SK-N-SH treated with all-trans-retinoic acid at 6 μM for 48 hours (cell line): ENCODE data around the gene RPS8.

ENCODE experiments used
- ARNTL ChIP-seq: fragments of 450-650 bp; formaldehyde crosslinking; IDR thresholded peaks from 2 replicates; pipeline ENCODE4 v1.5.0; 2020; ENCODE audit warnings: low read depth, mild to moderate bottlenecking, moderate library complexity, borderline replicate concordance
- CSDC2 ChIP-seq: fragments of 250-450 bp; sonication (Bioruptor Pico); IDR thresholded peaks from 2 replicates; pipeline ENCODE4 v1.5.0; 2020; ENCODE audit warnings: mild to moderate bottlenecking, moderate library complexity
- OSR1 ChIP-seq: fragments of 250-450 bp; sonication (Bioruptor Pico); IDR thresholded peaks from 2 replicates; pipeline ENCODE4 v1.8.0; 2022; ENCODE audit warnings: moderate library complexity, mild to moderate bottlenecking, inconsistent platforms
- PATZ1 ChIP-seq: fragments of 250-450 bp; sonication (Bioruptor Pico); IDR thresholded peaks from 2 replicates; pipeline ENCODE4 v1.8.0; 2020; ENCODE audit warnings: mild to moderate bottlenecking, moderate library complexity, borderline replicate concordance
- PPARA ChIP-seq: fragments of 250-450 bp; sonication (Bioruptor Pico); IDR thresholded peaks from 2 replicates; pipeline ENCODE4 v1.5.0; 2020; ENCODE audit warnings: mild to moderate bottlenecking, borderline replicate concordance
- ZFP3 ChIP-seq: fragments of 250-450 bp; sonication (Bioruptor Pico); IDR thresholded peaks from 2 replicates; pipeline ENCODE4 v1.5.0; 2020; ENCODE audit warnings: mild to moderate bottlenecking, moderate library complexity
- TF ChIP-seq, protein P1 (sequence below): fragments of 250-450 bp; sonication (Bioruptor Pico); IDR thresholded peaks from 2 replicates; pipeline ENCODE4 v1.5.1; 2021; ENCODE audit warnings: mild to moderate bottlenecking, moderate library complexity

DNA sequence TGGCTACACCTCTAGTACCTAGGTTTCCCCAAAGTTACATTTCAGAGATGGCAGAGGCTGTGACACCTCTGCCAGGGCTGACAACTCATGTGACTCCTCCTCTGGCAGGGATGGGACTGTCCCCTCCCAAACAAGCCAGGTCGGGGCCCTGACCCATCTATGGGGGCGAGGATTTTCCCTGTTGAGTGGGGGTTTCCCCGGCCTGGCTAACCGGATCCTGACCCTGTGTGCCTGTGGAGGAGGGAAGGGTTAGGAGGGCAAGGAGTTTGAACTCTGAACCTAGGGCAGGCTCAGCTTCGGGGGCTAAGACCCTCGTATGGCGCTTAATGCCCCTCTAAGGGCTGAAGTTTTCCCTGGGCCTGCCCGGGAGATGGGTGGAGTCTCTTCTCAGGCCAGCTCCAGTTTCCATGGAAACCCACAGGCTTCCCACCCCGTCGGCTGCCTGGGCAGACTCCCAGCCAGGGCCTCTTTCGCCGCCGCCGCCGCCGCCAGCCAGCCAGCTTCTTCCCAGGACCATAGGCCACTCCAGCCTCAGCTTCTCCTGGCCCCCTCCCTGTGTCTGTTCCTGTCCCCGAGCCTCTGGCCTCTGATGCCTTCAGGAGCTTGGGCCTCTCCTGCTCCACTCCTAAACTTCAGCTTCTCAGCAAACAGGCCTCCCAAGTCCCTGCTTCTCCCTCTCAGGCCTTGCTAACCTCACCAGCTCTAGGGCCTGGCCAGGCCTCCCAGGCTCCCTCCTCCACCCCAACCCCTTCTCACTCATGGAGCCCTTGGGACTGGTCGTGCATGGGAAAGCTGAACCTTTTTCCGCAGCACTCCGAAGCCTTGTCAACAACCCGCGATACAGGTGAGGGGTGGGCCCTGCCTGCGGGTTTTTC is 33.0 kb downstream of the RPS8 start, which contains the start of gene BTBD19:
- TF ChIP-seq CSDC2 (CRISPR knock-in tag) (no peak; the same call in 1 of the 2 replicates), ARNTL (CRISPR knock-in tag) (no peak), PATZ1 (CRISPR knock-in tag) (no peak), PPARA (CRISPR knock-in tag) (no peak), ZFP3 (no peak; the same call in 1 of the 2 replicates), OSR1 (CRISPR knock-in tag) (no peak)
- TF ChIP-seq, protein P1, sequence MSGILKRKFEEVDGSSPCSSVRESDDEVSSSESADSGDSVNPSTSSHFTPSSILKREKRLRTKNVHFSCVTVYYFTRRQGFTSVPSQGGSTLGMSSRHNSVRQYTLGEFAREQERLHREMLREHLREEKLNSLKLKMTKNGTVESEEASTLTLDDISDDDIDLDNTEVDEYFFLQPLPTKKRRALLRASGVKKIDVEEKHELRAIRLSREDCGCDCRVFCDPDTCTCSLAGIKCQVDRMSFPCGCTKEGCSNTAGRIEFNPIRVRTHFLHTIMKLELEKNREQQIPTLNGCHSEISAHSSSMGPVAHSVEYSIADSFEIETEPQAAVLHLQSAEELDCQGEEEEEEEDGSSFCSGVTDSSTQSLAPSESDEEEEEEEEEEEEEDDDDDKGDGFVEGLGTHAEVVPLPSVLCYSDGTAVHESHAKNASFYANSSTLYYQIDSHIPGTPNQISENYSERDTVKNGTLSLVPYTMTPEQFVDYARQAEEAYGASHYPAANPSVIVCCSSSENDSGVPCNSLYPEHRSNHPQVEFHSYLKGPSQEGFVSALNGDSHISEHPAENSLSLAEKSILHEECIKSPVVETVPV (CRISPR knock-in tag): no peak
